HepG2 (cell line): Measurements from ENCODE around the gene HYOU1. TPM values are rescaled to one million over a fixed set of nuclear protein-coding genes. Genes with fewer than 3 reads are reported as not detected.

ENCODE experiments used
- ATAC-seq: fragments of 200-7000 bp; cut with Tn5 transposase; 3 replicates; pipeline ENCODE4 v1.9.1; 2020; ENCODE audit warnings: mild to moderate bottlenecking, moderate library complexity
- BruUV-seq: library from RNA; stranded (reverse); fragments of 400-500 nt; replicated peaks from 2 replicates; lab custom pipeline; 2021; lab: Mats Ljungman, UMichigan
- CTCF ChIA-PET: fragments of 300-600 bp; formaldehyde crosslinking; extraction: SDS; loops from one replicate; lab custom pipeline; 2021; ENCODE audit warnings: low total read pairs, inconsistent platforms, low intra/inter-chr PET ratio; lab: Yijun Ruan, JAX
- POLR2A ChIA-PET: fragments of 350-600 bp; sonication (Branson Sonifier 250); formaldehyde crosslinking; loops from one replicate; lab custom pipeline; 2020; ENCODE audit warnings: antibody characterized with exemption, inconsistent platforms; lab: Yijun Ruan, JAX
- DNase-seq: peaks from one replicate; pipeline ENCODE4 v3.0.0-alpha.2; 2015; ENCODE audit warnings: low spot score
- FAIRE-seq: peaks from 3 replicates; lab custom pipeline; 2011; peaks lifted over from hg19 to GRCh38; lab: Jason Lieb, UNC
- H2AFZ ChIP-seq: one replicate; pipeline ENCODE4 v1.6.1; 2011; ENCODE audit warnings: low read length, inconsistent platforms
- H3K27ac ChIP-seq: fragments of 300-600 bp; 3 replicates; pipeline ENCODE4 v1.8.0; 2011; ENCODE audit warnings: mixed run types, mild to moderate bottlenecking, mixed read lengths, low read length, inconsistent platforms; ENCODE audit not compliant: insufficient read depth; ENCODE audit errors: extremely low read length
- H3K27me3 ChIP-seq, 2 experiments: fragments of 200-600 bp in 1 of 2; 2 replicates in 1 of 2; 3 replicates in 1 of 2; pipeline versions ENCODE4 v1.6.0 to v1.8.0; 2011; ENCODE audit warnings: low read length in 2 of 2, mild to moderate bottlenecking in 2 of 2, moderate library complexity in 2 of 2, inconsistent platforms in 1 of 2; ENCODE audit not compliant: insufficient read depth in 2 of 2, control insufficient read depth in 1 of 2
- H3K36me3 ChIP-seq, 2 experiments: fragments of 200-600 bp in 1 of 2; replicated peaks in 1 of 2; 2 replicates in 1 of 2; 3 replicates in 1 of 2; pipeline versions ENCODE4 v1.5.1 to v1.8.0; 2011; ENCODE audit warnings: low read length in 2 of 2, inconsistent platforms in 1 of 2; ENCODE audit not compliant: insufficient read depth in 2 of 2, control insufficient read depth in 1 of 2
- H3K4me1 ChIP-seq: 2 replicates; pipeline ENCODE4 v1.5.1; 2012; ENCODE audit warnings: low read length, inconsistent platforms; ENCODE audit not compliant: insufficient read depth
- H3K4me2 ChIP-seq: 2 replicates; pipeline ENCODE4 v1.6.0; 2011; ENCODE audit warnings: low read depth, low read length, inconsistent platforms
- H3K4me3 ChIP-seq, 3 experiments: fragments of 200-600 bp in 1 of 3; sonication (generic), shearing (Covaris generic) in 1 of 3; replicated peaks in 1 of 3; 2 replicates each; pipeline ENCODE4 v1.5.1; 2011 to 2016; ENCODE audit warnings: low read length in 3 of 3, inconsistent platforms in 2 of 3, low read depth in 2 of 3, mild to moderate bottlenecking in 2 of 3, control low read depth in 1 of 3, mixed read lengths in 1 of 3; ENCODE audit not compliant: insufficient read depth in 1 of 3
- H3K79me2 ChIP-seq: one replicate; pipeline ENCODE4 v1.6.1; 2011; ENCODE audit warnings: low read length, inconsistent platforms; ENCODE audit not compliant: insufficient read depth
- H3K9ac ChIP-seq: 2 replicates; pipeline ENCODE4 v1.6.0; 2011; ENCODE audit warnings: mild to moderate bottlenecking, low read depth, low read length, inconsistent platforms; ENCODE audit not compliant: insufficient read depth
- H3K9me3 ChIP-seq: 2 replicates; pipeline ENCODE4 v1.5.1; 2012; ENCODE audit warnings: mild to moderate bottlenecking, low read length
- H4K20me1 ChIP-seq: 2 replicates; pipeline ENCODE4 v1.6.0; 2011; ENCODE audit warnings: inconsistent platforms, mild to moderate bottlenecking, low read length, moderate library complexity; ENCODE audit not compliant: insufficient read depth
- KMT2B ChIP-seq: IDR thresholded peaks from 2 replicates; pipeline ENCODE4 v1.6.1; 2016; ENCODE audit warnings: missing genetic modification reagents, missing compliant biosample characterization
- MAZ ChIP-seq, 2 experiments: sonication (generic) in 1 of 2; formaldehyde crosslinking in 1 of 2; IDR thresholded peaks; 2 replicates each; pipeline versions ENCODE4 v1.5.0 to v1.6.1; 2012 to 2020; ENCODE audit warnings: low read depth in 2 of 2, mild to moderate bottlenecking in 2 of 2, borderline replicate concordance in 1 of 2, improper control_type of control experiment in 1 of 2, low read length in 1 of 2, missing genetic modification reagents in 1 of 2, moderate library complexity in 1 of 2
- REXO4 ChIP-seq: sonication (generic); formaldehyde crosslinking; IDR thresholded peaks from 2 replicates; pipeline ENCODE4 v1.8.0; 2022; ENCODE audit warnings: missing genetic modification reagents, mild to moderate bottlenecking, borderline replicate concordance
- TGIF2 ChIP-seq: IDR thresholded peaks from 2 replicates; pipeline ENCODE4 v1.6.1; 2016; ENCODE audit warnings: control low read depth, missing compliant biosample characterization
- THAP11 ChIP-seq: IDR thresholded peaks from 2 replicates; pipeline ENCODE4 v1.6.1; 2016; ENCODE audit warnings: missing biosample characterization, missing genetic modification reagents
- TSC22D2 ChIP-seq: sonication (generic); formaldehyde crosslinking; IDR thresholded peaks from 2 replicates; pipeline ENCODE4 v1.5.1; 2020; ENCODE audit warnings: missing genetic modification reagents, mild to moderate bottlenecking, borderline replicate concordance
- ZMYM4 ChIP-seq: sonication (generic); formaldehyde crosslinking; IDR thresholded peaks from 2 replicates; pipeline ENCODE4 v1.8.1; 2023; ENCODE audit warnings: mild to moderate bottlenecking, missing genetic modification reagents
- ZNF354B ChIP-seq: sonication (generic); formaldehyde crosslinking; IDR thresholded peaks from 2 replicates; pipeline ENCODE4 v1.8.0; 2022; ENCODE audit warnings: mild to moderate bottlenecking, missing genetic modification reagents
- ZNF605 ChIP-seq: sonication (generic); formaldehyde crosslinking; IDR thresholded peaks from 2 replicates; pipeline ENCODE4 v1.8.0; 2022; ENCODE audit warnings: mild to moderate bottlenecking, missing genetic modification reagents
- ZNF652 ChIP-seq: IDR thresholded peaks from 2 replicates; pipeline ENCODE4 v1.6.1; 2016; ENCODE audit warnings: low read depth, borderline replicate concordance
- WGBS: methylation state at CpG from one replicate; pipeline ENCODE4 v1.1.6; 2017; ENCODE audit warnings: low lambda C conversion rate; 5-methylcytosine and 5-hydroxymethylcytosine counted together
- in situ Hi-C: cut with HindIII; loops from 2 replicates; pipeline ENCODE4 v1.10.0; 2017; ENCODE audit warnings: low pct_unique_long_range_greater_than_20kb; ENCODE audit not compliant: extremely low pct_ligation_motif_present
- intact Hi-C: fragments of 100-400 bp; cut with micrococcal nuclease; formaldehyde crosslinking; loops from one replicate; pipeline ENCODE4 v1.10.0; 2022; ENCODE audit not compliant: unreplicated experiment
- polyA plus RNA-seq, 8 experiments: library from polyadenylated mRNA; depleted of rRNA in 3 of 8; stranded (reverse) in 7 of 8; unstranded in 1 of 8; fragments of >200 nt; fragmentation: Illumina TruSeq in 4 of 8; extraction: Trizol in 4 of 8; gene quantifications; 2 replicates each; pipeline versions ENCODE4 v1.2.1 to v1.2.3, GENCODE V29; 2011 to 2016; ENCODE audit warnings: low read depth in 4 of 8, missing spikeins in 1 of 8, mixed read lengths in 1 of 8; ENCODE audit not compliant: insufficient read depth in 1 of 8
- total RNA-seq, 5 experiments: library from RNA; depleted of rRNA; stranded (reverse); fragments of >200 nt; fragmentation: Illumina TruSeq; extraction: Trizol; gene quantifications; 2 replicates each; pipeline ENCODE4 v1.2.3, GENCODE V29; 2016; ENCODE audit warnings: low read depth in 1 of 5
- TF ChIP-seq, protein P1 (sequence below): sonication (generic); formaldehyde crosslinking; IDR thresholded peaks from 2 replicates; pipeline ENCODE4 v1.4.0; 2020; ENCODE audit warnings: mild to moderate bottlenecking, missing genetic modification reagents

HYOU1 gene
- total and polyA plus RNA-seq, 2 of the 13 experiments (the other 11 are each of a cell fraction or from before 2014, with no cell fraction given) = 127 to 155 TPM

GRCh38 chr11:118997627-118998387 is 59.2 kb downstream of the HYOU1 start, which contains the start of gene CENATAC:
TSS of gene CENATAC (plus strand) at chr11:118998138. CDS start at chr11:118998198, 60 bp downstream.
- FAIRE-seq = peak; percentile 71
- BruUV-seq = no TSS peak
- peak; percentile 53 for TF ChIP-seq ZMYM4
- no peak; the same call in 1 of the 2 replicates for TF ChIP-seq ZNF605 (CRISPR knock-in tag)
- TF ChIP-seq MAZ (IDR thresholded peaks at IDR 0.05; ENCODE audit: borderline replicate concordance, low read depth, low read length) = peak; percentile 44; the same call in 1 of the 2 replicates
- TF ChIP-seq MAZ (CRISPR knock-in tag; IDR thresholded peaks at IDR 0.05; ENCODE audit: low read depth) = peak; percentile 47; the same call in 1 of the 2 replicates
- TF ChIP-seq, protein P1, sequence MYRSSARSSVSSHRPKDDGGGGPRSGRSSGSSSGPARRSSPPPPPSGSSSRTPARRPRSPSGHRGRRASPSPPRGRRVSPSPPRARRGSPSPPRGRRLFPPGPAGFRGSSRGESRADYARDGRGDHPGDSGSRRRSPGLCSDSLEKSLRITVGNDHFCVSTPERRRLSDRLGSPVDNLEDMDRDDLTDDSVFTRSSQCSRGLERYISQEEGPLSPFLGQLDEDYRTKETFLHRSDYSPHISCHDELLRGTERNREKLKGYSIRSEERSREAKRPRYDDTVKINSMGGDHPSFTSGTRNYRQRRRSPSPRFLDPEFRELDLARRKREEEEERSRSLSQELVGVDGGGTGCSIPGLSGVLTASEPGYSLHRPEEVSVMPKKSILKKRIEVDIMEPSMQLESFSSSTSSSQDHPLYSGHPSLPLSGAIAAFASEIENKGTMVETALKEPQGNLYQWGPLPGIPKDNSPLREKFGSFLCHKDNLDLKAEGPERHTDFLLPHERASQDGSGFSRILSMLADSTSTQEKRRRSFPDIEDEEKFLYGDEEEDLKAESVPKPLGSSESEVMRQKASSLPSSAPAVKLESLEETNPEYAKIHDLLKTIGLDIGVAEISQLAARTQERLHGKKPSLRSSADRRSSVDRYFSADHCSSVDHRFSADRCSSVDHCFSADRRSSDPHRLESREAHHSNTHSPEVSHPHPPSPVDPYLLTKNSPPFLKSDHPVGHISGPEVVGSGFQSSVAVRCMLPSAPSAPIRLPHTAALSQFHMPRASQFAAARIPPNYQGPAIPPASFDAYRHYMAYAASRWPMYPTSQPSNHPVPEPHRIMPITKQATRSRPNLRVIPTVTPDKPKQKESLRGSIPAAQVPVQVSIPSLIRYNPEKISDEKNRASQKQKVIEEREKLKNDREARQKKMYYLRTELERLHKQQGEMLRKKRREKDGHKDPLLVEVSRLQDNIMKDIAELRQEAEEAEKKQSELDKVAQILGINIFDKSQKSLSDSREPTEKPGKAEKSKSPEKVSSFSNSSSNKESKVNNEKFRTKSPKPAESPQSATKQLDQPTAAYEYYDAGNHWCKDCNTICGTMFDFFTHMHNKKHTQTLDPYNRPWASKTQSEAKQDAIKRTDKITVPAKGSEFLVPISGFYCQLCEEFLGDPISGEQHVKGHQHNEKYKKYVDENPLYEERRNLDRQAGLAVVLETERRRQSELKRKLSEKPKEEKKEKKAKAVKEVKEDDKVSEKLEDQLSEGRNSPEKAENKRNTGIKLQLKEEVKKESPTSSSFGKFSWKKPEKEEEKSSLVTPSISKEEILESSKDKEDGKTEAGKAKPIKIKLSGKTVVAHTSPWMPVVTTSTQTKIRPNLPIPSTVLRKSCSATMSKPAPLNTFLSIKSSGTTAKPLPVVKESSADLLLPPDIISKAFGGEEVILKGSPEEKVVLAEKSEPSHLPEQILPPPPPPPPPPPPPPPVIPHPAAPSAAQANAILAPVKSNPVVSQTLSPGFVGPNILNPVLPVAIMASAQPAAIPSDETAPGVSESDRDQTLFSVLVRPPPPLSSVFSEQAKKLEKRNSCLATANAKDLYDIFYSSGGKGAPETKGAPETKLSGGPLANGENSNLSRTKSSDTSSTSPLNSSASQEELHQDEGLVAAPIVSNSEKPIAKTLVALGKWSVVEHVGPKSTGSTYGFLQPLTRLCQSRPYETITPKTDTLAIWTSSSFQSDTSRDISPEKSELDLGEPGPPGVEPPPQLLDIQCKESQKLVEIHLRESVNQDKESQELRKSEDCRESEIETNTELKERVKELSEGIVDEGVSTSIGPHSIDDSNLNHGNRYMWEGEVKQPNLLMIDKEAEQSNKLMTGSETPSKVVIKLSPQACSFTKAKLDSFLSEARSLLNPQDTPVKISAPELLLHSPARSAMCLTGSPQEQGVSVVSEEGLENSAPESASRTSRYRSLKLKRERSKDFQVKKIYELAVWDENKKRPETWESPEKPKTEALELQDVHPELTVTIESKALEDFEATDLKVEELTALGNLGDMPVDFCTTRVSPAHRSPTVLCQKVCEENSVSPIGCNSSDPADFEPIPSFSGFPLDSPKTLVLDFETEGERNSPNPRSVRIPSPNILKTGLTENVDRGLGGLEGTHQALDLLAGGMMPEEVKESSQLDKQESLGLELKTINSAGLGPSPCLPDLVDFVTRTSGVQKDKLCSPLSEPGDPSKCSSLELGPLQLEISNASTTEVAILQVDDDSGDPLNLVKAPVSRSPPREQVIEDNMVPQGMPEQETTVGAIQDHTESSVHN = no peak
- TF ChIP-seq THAP11 = peak; percentile 80
- TF ChIP-seq ZNF354B = no peak
- TF ChIP-seq ZNF652 = 0 out of 2 replicates have a peak, but pooled peaks have one; percentile 48
- TF ChIP-seq KMT2B (CRISPR knock-in tag) = peak; percentile 86
- peak; percentile 52; the same call in 1 of the 2 replicates for TF ChIP-seq TGIF2
- no peak for TF ChIP-seq REXO4 (CRISPR knock-in tag)
- 0 out of 2 replicates have a peak, but pooled peaks have one; percentile 22 for TF ChIP-seq TSC22D2

More at GRCh38 chr11:118997627-118998387, 59.2 kb downstream of the HYOU1 start, which contains the start of gene CENATAC:
- CTCF ChIA-PET = interaction anchor here (1.4 kb wide), 1 partner anchor 33 kb away, joined by 4 read pairs; the partner anchor contains the start of gene SLC37A4
- intact Hi-C loops = loop anchor here (2.0 kb wide), 1 partner anchor 33 kb away; the partner anchor contains the start of gene SLC37A4
- DNase-seq (peak; percentile 91), ATAC-seq (peak; percentile 95)
- POLR2A ChIA-PET = interaction anchor here (0.6 to 2.8 kb wide), 19 partner anchors 10 to 376 kb away, joined by 3 to 66 read pairs (median 5); partner anchors contain the start of genes BCL9L, DDX6, DPAGT1 and RPS25
- in situ Hi-C loops = no loop called here
- Histone ChIP-seq H3K4me1 (peaks cover 42% of the 10 kb centered on the region), H3K36me3 (peaks cover 5 to 13% of the 10 kb centered on the region in 2 experiments; a peak in 1 of 5 replicates), H3K9me3 (no peaks in the 10 kb centered on the region), H3K27me3 (no peaks in the 10 kb centered on the region; a peak in 1 of 5 replicates), H4K20me1 (no peaks in the 10 kb centered on the region), H3K9ac (peak within 1 kb of the TSS; percentile 74), H3K27ac (peak within 1 kb of the TSS; percentile 56), H3K79me2 (peaks cover 35% of the 10 kb centered on the region), H3K4me3 (peak within 1 kb of the TSS; percentile 79 to 91 (median 90)), H3K4me2 (peak within 1 kb of the TSS; percentile 92), H2AFZ (peak within 1 kb of the TSS; percentile 55)
- WGBS = 3% methylated on average over 8 of the region's 54 CpGs
